Fibroblast of lung (primary cell): ENCODE data around the gene CHST8.

Experiments
- EZH2 ChIP-seq: IDR thresholded peaks from 2 replicates; pipeline ENCODE4 v1.5.1; 2012; ENCODE audit warnings: low read length, control low read depth, mild to moderate bottlenecking; ENCODE audit errors: missing control alignments
- TF ChIP-seq, protein P1 (sequence below), 2 donors: IDR thresholded peaks in 1 of 2; conservative IDR thresholded peaks in 1 of 2; 1 replicate in 1 of 2; 2 replicates in 1 of 2; pipeline ENCODE4 v1.5.1; 2011 to 2012; ENCODE audit warnings: low read length in 2 of 2, control low read depth in 1 of 2, inconsistent platforms in 1 of 2, low read depth in 1 of 2, mild to moderate bottlenecking in 1 of 2

DNA sequence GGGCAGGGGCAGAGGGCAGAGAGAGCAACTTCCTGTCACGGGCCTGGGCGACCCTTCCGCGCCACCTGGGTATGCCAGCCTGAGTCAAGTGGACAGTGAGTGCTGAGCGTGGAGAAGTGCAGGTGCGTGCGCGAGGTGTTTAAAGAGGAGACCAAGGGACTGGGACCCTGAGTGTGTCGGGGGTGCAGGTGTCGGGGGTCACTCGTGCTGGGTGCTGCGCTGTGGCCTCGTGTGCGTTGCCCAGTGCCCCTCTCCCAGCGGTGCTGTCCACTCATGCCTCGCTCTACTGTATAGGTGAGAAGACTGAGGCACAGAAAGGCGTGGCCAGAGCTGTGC lies 156.0 kb downstream of the CHST8 start:
- TF ChIP-seq, protein P1, sequence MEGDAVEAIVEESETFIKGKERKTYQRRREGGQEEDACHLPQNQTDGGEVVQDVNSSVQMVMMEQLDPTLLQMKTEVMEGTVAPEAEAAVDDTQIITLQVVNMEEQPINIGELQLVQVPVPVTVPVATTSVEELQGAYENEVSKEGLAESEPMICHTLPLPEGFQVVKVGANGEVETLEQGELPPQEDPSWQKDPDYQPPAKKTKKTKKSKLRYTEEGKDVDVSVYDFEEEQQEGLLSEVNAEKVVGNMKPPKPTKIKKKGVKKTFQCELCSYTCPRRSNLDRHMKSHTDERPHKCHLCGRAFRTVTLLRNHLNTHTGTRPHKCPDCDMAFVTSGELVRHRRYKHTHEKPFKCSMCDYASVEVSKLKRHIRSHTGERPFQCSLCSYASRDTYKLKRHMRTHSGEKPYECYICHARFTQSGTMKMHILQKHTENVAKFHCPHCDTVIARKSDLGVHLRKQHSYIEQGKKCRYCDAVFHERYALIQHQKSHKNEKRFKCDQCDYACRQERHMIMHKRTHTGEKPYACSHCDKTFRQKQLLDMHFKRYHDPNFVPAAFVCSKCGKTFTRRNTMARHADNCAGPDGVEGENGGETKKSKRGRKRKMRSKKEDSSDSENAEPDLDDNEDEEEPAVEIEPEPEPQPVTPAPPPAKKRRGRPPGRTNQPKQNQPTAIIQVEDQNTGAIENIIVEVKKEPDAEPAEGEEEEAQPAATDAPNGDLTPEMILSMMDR (conservative IDR thresholded peaks at IDR 0.05 in 1 of 2, IDR thresholded peaks at IDR 0.05 in 1 of 2; ENCODE audit: low read depth in 1 of 2, low read length in 2 of 2): no peak
- TF ChIP-seq EZH2: no peak
